OCI-LY1 (cell line): ENCODE results near the gene RANBP3L.

Source experiments
- EZH2 ChIP-seq: fragments of 200-600 bp; sonication (generic), shearing (Covaris generic); IDR thresholded peaks from 2 replicates; pipeline ENCODE4 v1.8.0; 2017; ENCODE audit warnings: borderline replicate concordance, mixed run types, mild to moderate bottlenecking, antibody characterized with exemption, low read length, moderate library complexity, mixed read lengths
- TF ChIP-seq, protein P1 (sequence below): fragments of 200-600 bp; sonication (generic), shearing (Covaris generic); IDR thresholded peaks from 2 replicates; pipeline ENCODE4 v1.5.1; 2017; ENCODE audit warnings: mild to moderate bottlenecking, antibody characterized with exemption, low read length, moderate library complexity, mixed read lengths

DNA sequence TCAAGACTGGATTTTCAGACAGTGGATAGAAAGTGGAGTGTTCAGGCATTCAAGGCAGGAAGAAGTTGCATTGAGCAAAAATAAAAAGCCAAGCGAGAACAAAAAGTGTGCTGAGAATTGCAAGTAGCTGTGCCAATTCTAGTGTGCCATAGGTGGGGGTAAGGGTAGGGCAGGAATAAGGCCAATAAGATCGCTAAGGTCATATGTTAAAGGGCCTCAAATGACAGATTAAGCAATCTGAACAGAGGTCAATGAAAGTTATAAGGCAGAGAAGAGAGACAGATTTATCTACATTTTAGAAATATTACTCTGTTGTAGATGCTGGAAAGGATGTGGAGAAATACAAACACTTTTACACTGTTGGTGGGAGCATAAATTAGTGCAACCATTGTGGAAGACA, 96.4 kb downstream of the RANBP3L start:
- TF ChIP-seq, protein P1, sequence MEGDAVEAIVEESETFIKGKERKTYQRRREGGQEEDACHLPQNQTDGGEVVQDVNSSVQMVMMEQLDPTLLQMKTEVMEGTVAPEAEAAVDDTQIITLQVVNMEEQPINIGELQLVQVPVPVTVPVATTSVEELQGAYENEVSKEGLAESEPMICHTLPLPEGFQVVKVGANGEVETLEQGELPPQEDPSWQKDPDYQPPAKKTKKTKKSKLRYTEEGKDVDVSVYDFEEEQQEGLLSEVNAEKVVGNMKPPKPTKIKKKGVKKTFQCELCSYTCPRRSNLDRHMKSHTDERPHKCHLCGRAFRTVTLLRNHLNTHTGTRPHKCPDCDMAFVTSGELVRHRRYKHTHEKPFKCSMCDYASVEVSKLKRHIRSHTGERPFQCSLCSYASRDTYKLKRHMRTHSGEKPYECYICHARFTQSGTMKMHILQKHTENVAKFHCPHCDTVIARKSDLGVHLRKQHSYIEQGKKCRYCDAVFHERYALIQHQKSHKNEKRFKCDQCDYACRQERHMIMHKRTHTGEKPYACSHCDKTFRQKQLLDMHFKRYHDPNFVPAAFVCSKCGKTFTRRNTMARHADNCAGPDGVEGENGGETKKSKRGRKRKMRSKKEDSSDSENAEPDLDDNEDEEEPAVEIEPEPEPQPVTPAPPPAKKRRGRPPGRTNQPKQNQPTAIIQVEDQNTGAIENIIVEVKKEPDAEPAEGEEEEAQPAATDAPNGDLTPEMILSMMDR: no peak
- TF ChIP-seq EZH2: no peak
